Kidney tubule cell (primary cell): ENCODE results near the gene JKAMP.

Source experiments
- DNase-seq: peaks from one replicate; pipeline ENCODE4 v3.0.0-alpha.2; 2018; ENCODE audit warnings: low spot score

JKAMP gene

GRCh38 chr14:59481407-59481806 lies 2.9 kb upstream of the JKAMP start:
- no peak for DNase-seq

- peak; percentile 46 for DNase-seq
Measured at GRCh38 chr14:59481871-59482540, 2.3 kb upstream of the JKAMP start.

GRCh38 chr14:59482541-59483331 lies 1.6 kb upstream of the JKAMP start:
- DNase-seq, result peak; percentile 97

DNA sequence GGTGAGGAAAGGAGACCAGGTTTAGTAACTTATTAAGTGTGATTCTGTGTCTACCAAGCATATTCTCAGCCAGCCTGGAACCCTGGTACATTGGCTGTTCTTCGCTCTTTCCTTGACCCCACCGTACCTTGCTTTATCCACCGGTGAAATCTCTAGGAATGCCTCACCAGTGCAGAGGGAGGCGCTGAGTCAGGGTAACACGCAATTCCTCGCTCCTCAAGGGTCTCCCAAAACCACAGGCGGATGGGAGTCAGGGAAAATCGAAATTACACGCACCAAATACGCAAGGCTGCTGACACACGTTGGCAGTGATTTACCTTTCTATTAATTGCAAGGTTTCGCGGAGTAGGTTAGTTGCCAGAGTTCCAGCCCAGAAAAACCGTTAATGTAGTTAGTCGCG lies 954 bp upstream of the JKAMP start:
- DNase-seq, result peak; percentile 91

DNA sequence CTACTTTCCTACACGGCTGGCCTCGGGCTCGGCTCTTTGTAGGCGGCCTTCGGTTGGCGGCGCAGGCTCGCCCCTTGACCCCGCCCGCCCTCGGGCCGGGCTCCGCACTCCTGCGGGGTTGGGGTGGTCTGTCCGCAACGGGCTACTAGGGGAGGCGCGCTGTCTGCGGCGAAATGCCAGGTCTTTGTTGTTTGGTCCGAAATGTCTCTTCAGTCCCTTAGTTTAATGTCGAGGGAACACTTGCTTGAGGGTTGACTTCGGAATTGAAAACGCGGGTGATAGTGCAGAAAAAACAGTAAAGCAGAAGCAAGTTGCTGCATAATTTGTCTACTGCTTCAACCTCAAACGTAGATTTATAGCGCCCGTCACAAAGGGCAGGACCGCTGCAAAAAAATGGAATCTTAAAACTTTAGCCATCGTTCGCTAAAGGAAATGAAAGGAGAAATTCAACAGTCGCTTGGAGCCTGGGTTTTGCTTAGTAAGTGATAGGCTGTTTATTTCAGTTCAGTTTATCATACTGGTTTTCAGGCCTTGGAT lies 390 bp downstream of the JKAMP start:
- DNase-seq, result no peak

GRCh38 chr14:59490756-59491155 lies 6.4 kb downstream of the JKAMP start:
- no peak for DNase-seq

DNA sequence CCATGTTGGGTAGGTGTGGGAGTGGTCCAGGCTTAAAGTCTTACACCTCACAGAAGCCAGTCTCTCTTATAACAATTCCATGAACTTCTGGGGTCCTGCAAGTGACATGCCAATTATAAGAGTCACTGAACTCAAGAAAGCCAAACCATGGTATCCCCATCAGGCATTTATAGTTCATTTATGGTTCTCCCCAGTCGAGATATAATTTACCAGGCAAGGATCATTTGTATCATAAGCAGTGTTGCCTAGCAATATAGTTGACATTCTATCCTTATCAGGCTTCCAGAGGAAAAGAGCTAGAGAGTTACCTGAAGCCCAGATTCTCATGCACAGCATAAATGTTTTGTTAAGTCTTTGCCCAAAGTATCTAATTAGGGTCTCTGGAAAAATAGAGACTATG lies 8.1 kb downstream of the JKAMP start:
- no peak for DNase-seq

DNA sequence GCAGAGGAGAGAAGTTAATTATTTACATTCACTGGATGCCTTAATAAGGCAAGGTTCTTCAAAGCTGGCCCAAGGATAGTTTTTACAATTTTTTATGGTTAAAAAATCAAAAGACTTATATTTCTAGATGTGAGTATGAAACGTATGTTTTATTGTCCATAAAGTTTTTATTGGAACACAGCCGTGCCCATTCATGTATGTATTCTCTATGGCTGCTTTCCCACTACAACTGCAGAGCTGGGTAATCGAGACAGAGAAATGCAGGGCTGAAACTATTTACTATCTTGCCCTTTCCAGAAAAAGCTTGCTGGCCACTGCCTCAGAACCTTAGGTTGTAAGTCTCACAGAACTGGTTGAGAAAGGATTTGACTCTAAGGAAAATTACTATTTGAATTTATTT lies 16.4 kb downstream of the JKAMP start:
- DNase-seq, result no peak

DNA sequence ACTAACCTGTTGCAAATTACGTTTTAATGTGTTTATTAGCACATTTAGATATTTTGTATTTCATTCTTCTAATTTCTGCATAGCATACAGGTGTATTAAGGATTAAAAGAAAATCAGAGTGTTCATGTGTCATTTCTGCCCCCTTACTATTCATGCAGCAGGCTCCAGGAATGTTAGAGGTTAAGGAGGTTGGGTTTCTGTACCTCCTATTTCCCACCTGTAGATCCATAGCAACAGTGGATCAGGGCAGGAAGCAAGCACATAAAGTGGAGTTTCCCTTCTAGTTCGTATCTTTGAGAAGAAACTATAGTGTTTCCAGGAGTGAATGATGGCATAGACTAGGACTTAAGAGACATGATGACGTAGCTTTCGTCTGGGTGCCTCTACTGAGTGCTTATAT lies 18.9 kb downstream of the JKAMP start:
- DNase-seq, result no peak

- DNase-seq, result peak; percentile 66
Measured at GRCh38 chr14:59507063-59507751, 22.9 kb downstream of the JKAMP start.

DNA sequence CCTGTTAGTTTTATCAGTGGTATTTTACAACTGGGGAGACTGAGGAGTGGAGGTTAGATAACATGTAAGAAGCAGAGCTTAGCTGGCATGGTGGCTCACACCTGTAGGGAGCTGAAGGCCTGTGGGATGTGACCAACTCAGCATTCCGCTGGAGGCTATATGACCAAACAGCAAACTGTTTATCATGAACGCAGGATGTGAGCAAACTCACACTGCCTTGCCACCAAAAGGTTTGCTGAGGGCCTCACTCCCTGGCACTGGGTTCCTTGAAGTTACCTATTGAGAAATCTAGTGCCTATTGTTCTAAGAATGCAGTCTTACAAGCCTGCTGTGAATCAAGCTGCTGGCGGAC lies 23.4 kb downstream of the JKAMP start:
- DNase-seq, result no peak

DNA sequence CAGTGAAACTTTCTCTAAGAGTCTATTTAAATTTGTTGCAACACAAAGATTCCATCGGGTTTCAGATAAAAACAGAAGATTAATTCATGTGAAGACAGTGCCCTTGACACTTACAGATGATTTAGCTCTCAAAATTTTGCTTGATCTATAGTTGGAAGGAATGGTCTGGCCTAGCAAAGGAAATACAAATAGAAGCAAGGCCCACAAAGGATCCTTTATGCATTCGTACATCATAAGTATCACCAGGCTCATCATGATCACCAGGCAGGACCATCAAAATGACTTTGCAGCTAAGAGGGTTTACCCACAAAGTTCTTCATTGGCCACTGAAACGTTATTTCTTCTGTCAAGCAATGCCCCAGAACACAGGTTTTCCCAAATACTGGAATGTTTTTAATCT lies 24.8 kb downstream of the JKAMP start:
- no peak for DNase-seq

GRCh38 chr14:59510001-59510400 lies 25.7 kb downstream of the JKAMP start:
- DNase-seq, result no peak

GRCh38 chr14:59510966-59511365 lies 26.6 kb downstream of the JKAMP start:
- DNase-seq, result no peak

GRCh38 chr14:59511916-59512575 lies 27.7 kb downstream of the JKAMP start:
- DNase-seq, result peak; percentile 60

DNA sequence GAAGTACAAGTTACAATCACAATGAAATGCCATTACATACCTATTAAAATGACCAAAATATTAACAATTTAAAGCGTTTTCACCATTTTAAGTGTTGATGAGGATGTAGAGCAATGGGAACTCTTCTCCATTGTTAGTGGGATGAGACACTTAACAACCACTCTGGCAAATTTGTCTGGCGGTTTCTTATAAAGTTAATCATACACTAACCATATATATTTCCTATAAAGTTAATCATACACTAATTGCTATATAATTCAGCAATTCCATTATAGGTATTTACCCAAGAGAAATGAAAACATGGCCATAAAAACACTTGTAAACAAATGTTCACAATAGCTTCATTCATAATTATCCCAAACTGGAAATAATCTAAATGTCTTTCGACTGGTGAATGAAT lies 35.9 kb downstream of the JKAMP start:
- no peak for DNase-seq

GRCh38 chr14:59529189-59529588 lies 44.9 kb downstream of the JKAMP start:
- DNase-seq, result no peak

DNA sequence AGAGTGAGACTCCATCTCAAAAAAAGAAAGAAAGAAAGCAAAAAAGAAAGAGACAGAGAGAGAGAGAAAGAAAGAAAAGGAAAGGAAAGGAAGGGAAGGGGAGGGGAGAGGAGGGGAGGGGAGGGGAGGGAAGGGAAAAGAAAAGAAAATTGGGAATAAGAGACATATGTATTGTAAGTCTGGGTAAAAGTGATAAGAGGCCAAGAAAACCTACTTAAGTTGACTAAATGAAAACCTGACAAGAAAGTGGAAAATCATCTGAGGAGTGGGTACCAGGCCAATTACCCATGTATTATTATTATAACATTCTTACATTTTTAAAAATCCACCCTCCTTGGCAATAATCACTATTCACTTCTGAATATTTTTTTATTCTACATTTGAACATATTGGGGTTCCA lies 46.0 kb downstream of the JKAMP start:
- no peak for DNase-seq

GRCh38 chr14:59532419-59532818 lies 48.1 kb downstream of the JKAMP start:
- DNase-seq, result no peak

DNA sequence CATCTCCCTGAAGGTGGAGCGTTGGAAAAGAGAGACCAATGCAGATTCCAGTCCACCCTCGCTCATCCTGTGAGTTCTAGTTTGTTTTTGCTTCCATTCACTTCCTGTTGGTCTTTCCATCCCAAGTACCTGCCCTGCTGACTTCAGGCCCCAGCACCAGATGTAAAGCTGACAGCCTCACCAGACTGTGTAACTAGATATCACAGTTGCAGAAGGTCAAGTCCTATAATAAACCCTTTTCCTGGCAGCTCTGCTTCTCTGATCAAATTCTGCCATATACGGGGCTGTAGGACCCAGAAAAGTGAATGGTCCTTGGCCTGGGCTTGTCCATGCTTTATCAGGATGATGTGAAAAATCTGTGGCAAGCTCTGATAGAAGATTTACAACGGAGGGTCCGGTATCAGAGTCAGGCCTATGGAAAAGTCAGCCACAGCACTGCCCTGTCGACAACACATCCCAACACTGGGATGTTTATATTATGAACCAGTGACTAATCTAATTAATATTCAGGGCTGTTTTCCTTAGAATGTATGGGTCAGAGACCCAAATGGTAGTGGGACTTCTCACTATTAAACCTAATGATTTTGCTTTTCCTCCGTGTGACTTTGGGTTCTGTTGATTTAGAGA lies 50.2 kb downstream of the JKAMP start:
- no peak for DNase-seq

DNA sequence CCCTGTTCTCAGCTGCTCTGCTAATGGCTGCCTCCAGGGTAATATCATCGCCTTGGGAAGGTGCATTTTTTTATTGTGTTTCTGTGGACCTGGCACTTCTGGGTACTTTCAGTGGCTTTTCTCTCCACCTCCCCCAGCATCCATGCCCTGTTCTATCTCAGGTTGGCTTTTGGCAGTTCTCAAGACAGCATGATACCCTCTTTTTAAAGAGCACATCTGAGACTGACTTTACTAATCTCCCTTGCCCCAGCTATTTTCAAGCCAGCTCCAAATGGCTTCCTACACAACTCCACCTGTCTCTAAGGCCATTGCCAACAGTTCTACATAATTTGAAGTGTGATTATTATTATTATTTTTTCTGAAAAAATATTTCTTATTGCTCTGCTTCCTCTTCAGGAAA lies 53.2 kb downstream of the JKAMP start:
- no peak for DNase-seq

DNA sequence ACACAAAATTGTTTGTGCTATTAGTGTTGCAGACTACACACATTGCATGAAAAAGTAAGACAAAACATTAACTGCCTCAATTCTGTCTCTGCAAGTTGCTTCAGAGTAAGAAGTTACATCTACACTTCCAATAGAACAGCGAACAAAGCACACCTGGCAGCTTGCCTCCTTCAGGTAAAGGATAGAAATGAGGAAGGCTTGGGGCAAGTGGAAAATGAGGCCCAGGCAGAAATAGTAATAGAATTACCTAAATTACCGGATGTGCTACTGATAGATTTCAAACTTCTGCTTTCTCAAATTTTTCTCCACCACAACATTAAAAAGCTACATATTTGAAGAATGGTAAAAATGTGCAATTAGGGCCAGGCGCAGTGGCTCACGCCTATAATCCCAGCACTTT lies 54.6 kb downstream of the JKAMP start:
- no peak for DNase-seq
